Keratinocyte (primary cell): Measurements from ENCODE around the gene WDFY2. TPM values are rescaled to one million over a fixed set of nuclear protein-coding genes. Genes with fewer than 3 reads are reported as not detected.
"Not testable (repeated sequence)": the region's sequence is repeated elsewhere in the genome, so short reads cannot be mapped to it uniquely, and the experiment has no call there.

ENCODE experiments used
- DNase-seq: peaks from one replicate; pipeline ENCODE4 v3.0.0-alpha.2; 2011; ENCODE audit warnings: low read depth, missing footprints, low spot score
- FAIRE-seq: peaks from 2 replicates; lab custom pipeline; 2011; peaks lifted over from hg19 to GRCh38; lab: Jason Lieb, UNC
- H2AFZ ChIP-seq: 2 replicates; pipeline ENCODE4 v1.6.0; 2012; ENCODE audit warnings: low read length, control low read depth, inconsistent platforms; ENCODE audit not compliant: control insufficient read depth
- H3K27ac ChIP-seq: 2 replicates; pipeline ENCODE4 v1.5.1; 2011; ENCODE audit warnings: low read length; ENCODE audit not compliant: control insufficient read depth, insufficient read depth
- H3K27me3 ChIP-seq: 3 replicates; pipeline ENCODE4 v1.6.0; 2011; ENCODE audit warnings: low read length; ENCODE audit not compliant: control insufficient read depth, insufficient read depth; ENCODE audit errors: extremely low read depth
- H3K36me3 ChIP-seq, 2 experiments: 2 replicates in 1 of 2; 3 replicates in 1 of 2; pipeline ENCODE4 v1.5.1; 2011; ENCODE audit warnings: low read length in 2 of 2, mild to moderate bottlenecking in 1 of 2; ENCODE audit not compliant: control insufficient read depth in 2 of 2, insufficient read depth in 2 of 2; ENCODE audit errors: extremely low read depth in 1 of 2
- H3K4me1 ChIP-seq: 3 replicates; pipeline ENCODE4 v1.5.1; 2011; ENCODE audit warnings: low read length; ENCODE audit not compliant: control insufficient read depth, insufficient read depth; ENCODE audit errors: extremely low read depth
- H3K4me2 ChIP-seq: 3 replicates; pipeline ENCODE4 v1.6.0; 2011; ENCODE audit warnings: low read depth, low read length; ENCODE audit not compliant: control insufficient read depth, insufficient read depth; ENCODE audit errors: extremely low read depth
- H3K4me3 ChIP-seq, 3 experiments: fragments of 200-600 bp in 1 of 3; sonication (generic) in 1 of 3; 2 replicates in 2 of 3; 3 replicates in 1 of 3; pipeline ENCODE4 v1.5.1; 2011 to 2016; ENCODE audit warnings: low read length in 3 of 3, mild to moderate bottlenecking in 3 of 3, control low read depth in 2 of 3, inconsistent platforms in 1 of 3, low read depth in 1 of 3, mixed read lengths in 1 of 3, mixed run types in 1 of 3, moderate library complexity in 1 of 3; ENCODE audit not compliant: control insufficient read depth in 2 of 3, insufficient read depth in 2 of 3; ENCODE audit errors: extremely low read depth in 1 of 3
- H3K79me2 ChIP-seq: 2 replicates; pipeline ENCODE4 v1.6.0; 2012; ENCODE audit warnings: low read length; ENCODE audit not compliant: control insufficient read depth, insufficient read depth
- H3K9ac ChIP-seq: 3 replicates; pipeline ENCODE4 v1.6.0; 2011; ENCODE audit warnings: low read length; ENCODE audit not compliant: control insufficient read depth, insufficient read depth; ENCODE audit errors: extremely low read depth
- H3K9me1 ChIP-seq: 3 replicates; pipeline ENCODE4 v1.6.0; 2011; ENCODE audit warnings: low read length; ENCODE audit not compliant: control insufficient read depth, insufficient read depth; ENCODE audit errors: extremely low read depth
- H3K9me3 ChIP-seq: 2 replicates; pipeline ENCODE4 v1.5.1; 2012; ENCODE audit warnings: low read depth, low read length; ENCODE audit not compliant: control insufficient read depth
- H4K20me1 ChIP-seq: 3 replicates; pipeline ENCODE4 v1.6.0; 2011; ENCODE audit warnings: low read length; ENCODE audit not compliant: control insufficient read depth, insufficient read depth; ENCODE audit errors: extremely low read depth
- EZH2 ChIP-seq: IDR thresholded peaks from one replicate; pipeline ENCODE4 v1.6.1; 2012; ENCODE audit warnings: inconsistent platforms, mild to moderate bottlenecking, low read length, moderate library complexity
- dilution Hi-C: fragments of 300-500 bp; cut with MboI; formaldehyde crosslinking; loops from one replicate; pipeline ENCODE4 v1.7.0; 2020; ENCODE audit warnings: low sequenced_read_pairs; ENCODE audit not compliant: extremely low pct_ligation_motif_present
- polyA plus RNA-seq, 5 experiments: library from polyadenylated mRNA; depleted of rRNA in 3 of 5; stranded (reverse) in 3 of 5; stranded (forward) in 1 of 5; unstranded in 1 of 5; fragments of >200 nt; gene quantifications; 1 replicate in 1 of 5; 2 replicates in 3 of 5; 3 replicates in 1 of 5; pipeline versions ENCODE4 v1.2.1 to v1.2.3, GENCODE V29; 2011 to 2012; ENCODE audit warnings: missing spikeins in 2 of 5, low read depth in 1 of 5, low replicate concordance in 1 of 5
- TF ChIP-seq, protein P1 (sequence below), 3 experiments: IDR thresholded peaks in 1 of 3; conservative IDR thresholded peaks in 1 of 3; optimal IDR thresholded peaks in 1 of 3; 2 replicates in 2 of 3; 3 replicates in 1 of 3; pipeline versions ENCODE3 to v1.5.1; 2011; ENCODE audit warnings: low read length in 3 of 3, mild to moderate bottlenecking in 3 of 3, moderate library complexity in 2 of 3, control low read depth in 1 of 3, inconsistent platforms in 1 of 3; ENCODE audit not compliant: insufficient read depth in 2 of 3; ENCODE audit errors: extremely low read depth in 1 of 3

Gene WDFY2
- polyA plus RNA-seq, 1 donor (not counting 4 experiments of a cell fraction or from before 2014, with no cell fraction given), result 18.6 TPM

DNA sequence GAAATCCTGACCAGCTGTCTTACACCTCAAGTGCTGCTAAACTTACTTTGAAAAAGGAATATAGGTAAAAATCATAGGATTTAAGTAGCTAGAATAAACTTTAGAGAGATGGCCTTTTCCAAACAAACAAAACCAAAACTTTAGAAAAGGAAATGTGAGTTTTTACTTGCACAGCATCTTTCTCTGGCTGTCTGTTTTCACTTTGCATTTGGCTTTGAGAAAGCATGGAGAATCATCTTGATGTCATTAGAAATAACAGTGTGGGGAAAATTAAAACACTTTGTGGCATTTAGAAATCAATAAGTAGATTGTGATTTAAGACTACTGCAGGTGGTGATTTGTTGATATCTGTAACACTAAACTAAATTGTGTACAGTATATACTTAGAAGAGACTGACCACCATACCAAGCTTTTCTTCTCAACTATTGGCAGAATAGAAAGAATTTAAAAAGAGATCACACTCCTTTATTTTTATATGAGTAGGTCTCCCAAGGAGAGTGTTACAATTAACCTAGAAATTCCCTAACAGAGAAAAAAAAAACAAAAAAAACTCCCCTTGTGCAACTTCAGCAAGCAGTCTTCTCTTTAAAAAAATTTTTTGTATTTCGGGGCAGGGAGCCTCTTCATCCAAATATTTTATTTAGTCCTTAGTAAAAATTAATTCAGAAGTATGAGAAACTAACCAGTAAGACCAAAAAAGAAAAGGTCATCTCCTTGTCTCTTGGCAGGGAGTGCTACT, 6.1 kb downstream of the WDFY2 start:
- Histone ChIP-seq H3K79me2 (peaks cover 97% of the 10 kb centered on the region), H3K4me3 (peak overlapping the region in 2 of 3 experiments; percentile 47 to 54), H3K27ac (peak overlapping the region; percentile 56), H3K9me1 (peaks cover 6% of the 10 kb centered on the region), H2AFZ (no peak overlapping the region), H3K36me3 (peaks cover 1 to 16% of the 10 kb centered on the region in 2 experiments), H3K4me1 (peaks cover 72% of the 10 kb centered on the region), H3K27me3 (no peaks in the 10 kb centered on the region), H3K4me2 (peak overlapping the region; percentile 88), H4K20me1 (peaks cover 2% of the 10 kb centered on the region), H3K9me3 (no peaks in the 10 kb centered on the region), H3K9ac (peak overlapping the region; percentile 45)
- FAIRE-seq (no peak), DNase-seq (no peak)
- dilution Hi-C loops, result no loop called here
- TF ChIP-seq, protein P1, sequence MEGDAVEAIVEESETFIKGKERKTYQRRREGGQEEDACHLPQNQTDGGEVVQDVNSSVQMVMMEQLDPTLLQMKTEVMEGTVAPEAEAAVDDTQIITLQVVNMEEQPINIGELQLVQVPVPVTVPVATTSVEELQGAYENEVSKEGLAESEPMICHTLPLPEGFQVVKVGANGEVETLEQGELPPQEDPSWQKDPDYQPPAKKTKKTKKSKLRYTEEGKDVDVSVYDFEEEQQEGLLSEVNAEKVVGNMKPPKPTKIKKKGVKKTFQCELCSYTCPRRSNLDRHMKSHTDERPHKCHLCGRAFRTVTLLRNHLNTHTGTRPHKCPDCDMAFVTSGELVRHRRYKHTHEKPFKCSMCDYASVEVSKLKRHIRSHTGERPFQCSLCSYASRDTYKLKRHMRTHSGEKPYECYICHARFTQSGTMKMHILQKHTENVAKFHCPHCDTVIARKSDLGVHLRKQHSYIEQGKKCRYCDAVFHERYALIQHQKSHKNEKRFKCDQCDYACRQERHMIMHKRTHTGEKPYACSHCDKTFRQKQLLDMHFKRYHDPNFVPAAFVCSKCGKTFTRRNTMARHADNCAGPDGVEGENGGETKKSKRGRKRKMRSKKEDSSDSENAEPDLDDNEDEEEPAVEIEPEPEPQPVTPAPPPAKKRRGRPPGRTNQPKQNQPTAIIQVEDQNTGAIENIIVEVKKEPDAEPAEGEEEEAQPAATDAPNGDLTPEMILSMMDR (optimal IDR thresholded peaks at IDR 0.05 in 1 of 3, IDR thresholded peaks at IDR 0.05 in 1 of 3, conservative IDR thresholded peaks at IDR 0.05 in 1 of 3; ENCODE audit: extremely low read depth in 1 of 3, insufficient read depth in 2 of 3, low read length in 3 of 3), result no peak
- TF ChIP-seq EZH2, result no peak

DNA sequence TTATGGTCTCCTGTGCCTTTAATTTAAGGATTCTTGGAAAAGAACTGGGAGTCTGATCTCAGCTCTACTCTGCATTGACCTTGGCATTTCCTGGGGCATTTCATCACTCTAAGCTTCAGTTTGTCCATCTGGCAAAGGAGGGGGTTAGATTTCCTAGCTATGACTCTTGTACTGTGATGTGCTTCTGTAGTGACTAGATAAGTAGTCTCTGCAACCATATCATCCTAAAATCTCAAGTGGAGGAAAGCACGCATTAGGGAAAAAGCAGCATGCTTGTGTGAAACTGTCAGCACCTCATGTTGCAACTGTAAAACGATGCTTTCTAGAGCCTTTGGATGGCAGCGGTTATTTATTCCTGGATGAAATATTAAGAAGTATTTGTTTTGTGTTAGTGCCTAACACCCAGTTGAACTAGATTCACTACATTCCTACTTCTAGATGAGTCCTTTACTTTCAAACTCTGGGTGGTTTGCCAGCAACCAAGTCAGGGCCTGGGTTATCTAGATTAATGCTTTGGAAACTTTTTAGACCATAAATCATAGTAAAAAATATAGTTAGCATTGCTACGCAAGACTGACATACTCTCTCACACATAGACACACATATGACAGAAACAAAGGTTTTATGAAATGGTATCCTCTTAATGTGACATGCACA, 6.8 kb downstream of the WDFY2 start:
- H3K4me1 ChIP-seq, result peaks cover 71% of the 10 kb centered on the region
- peak overlapping the region; percentile 88 for H3K4me2 ChIP-seq
- no peaks in the 10 kb centered on the region for H3K9me3 ChIP-seq
- peak; percentile 85 for FAIRE-seq
- peaks cover 2% of the 10 kb centered on the region for H4K20me1 ChIP-seq
- DNase-seq, result no peak
- no peaks in the 10 kb centered on the region for H3K27me3 ChIP-seq
- H3K9me1 ChIP-seq, result peaks cover 6% of the 10 kb centered on the region
- peak overlapping the region; percentile 56 for H3K27ac ChIP-seq
- dilution Hi-C loops, result no loop called here
- H3K4me3 ChIP-seq, result peak overlapping the region in 2 of 3 experiments; percentile 47 to 54
- H2AFZ ChIP-seq, result no peak overlapping the region
- no peak for TF ChIP-seq EZH2
- TF ChIP-seq, protein P1 (optimal IDR thresholded peaks at IDR 0.05 in 1 of 3, IDR thresholded peaks at IDR 0.05 in 1 of 3, conservative IDR thresholded peaks at IDR 0.05 in 1 of 3; ENCODE audit: extremely low read depth in 1 of 3, insufficient read depth in 2 of 3, low read length in 3 of 3), result no peak
- peak overlapping the region; percentile 45 for H3K9ac ChIP-seq
- peaks cover 98% of the 10 kb centered on the region for H3K79me2 ChIP-seq
- peaks cover 1 to 16% of the 10 kb centered on the region in 2 experiments for H3K36me3 ChIP-seq

DNA sequence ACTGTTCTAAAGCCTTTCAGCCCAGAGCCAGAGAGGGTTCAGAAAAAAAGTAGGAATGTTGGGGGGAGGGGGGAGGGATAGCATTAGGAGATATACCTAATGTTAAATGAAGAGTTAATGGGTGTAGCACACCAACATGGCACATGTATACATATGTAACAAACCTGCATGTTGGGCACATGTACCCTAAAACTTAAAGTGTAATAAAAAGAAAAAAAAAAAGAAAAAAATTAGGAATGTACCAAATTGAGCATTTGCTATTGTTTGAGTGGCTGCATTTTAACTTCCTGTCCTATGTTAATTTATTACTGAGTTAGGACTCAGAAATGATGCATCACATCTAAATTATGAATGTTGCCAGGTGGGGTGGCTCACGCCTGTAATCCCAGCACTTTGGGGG, 7.7 kb downstream of the WDFY2 start:
- Histone ChIP-seq H3K4me1 (peaks cover 72% of the 10 kb centered on the region), H3K4me2 (peak overlapping the region; percentile 88), H3K27ac (peak overlapping the region; percentile 56), H3K36me3 (peaks cover under 1 to 11% of the 10 kb centered on the region in 2 experiments), H3K79me2 (peaks cover 98% of the 10 kb centered on the region), H3K4me3 (peak overlapping the region in 1 of 3 experiments; percentile 27)
- H3K9me1 ChIP-seq, H2AFZ ChIP-seq, H3K9ac ChIP-seq, H3K27me3 ChIP-seq, dilution Hi-C loops, FAIRE-seq, H3K9me3 ChIP-seq, H4K20me1 ChIP-seq, DNase-seq: not testable (repeated sequence)
